H1 (cell line): ENCODE measurements around the gene SCARF1. TPM values are rescaled to one million over a fixed set of nuclear protein-coding genes. Genes with fewer than 3 reads are reported as not detected.

Experiments used
- CTCF ChIA-PET: fragments of 300-600 bp; sonication (Branson Sonifier 250); formaldehyde crosslinking; loops from one replicate; lab custom pipeline; 2021; ENCODE audit not compliant: partially characterized antibody; lab: Charles Lee
- POLR2A ChIA-PET: fragments of 300-600 bp; sonication (Branson Sonifier 250); formaldehyde crosslinking; loops from one replicate; lab custom pipeline; 2021; ENCODE audit warnings: inconsistent platforms; ENCODE audit not compliant: partially characterized antibody; lab: Charles Lee
- DNase-seq, 2 experiments: peaks; one replicate each; pipeline versions ENCODE4 v3.0.0 to v3.0.0-alpha.2; 2010 to 2022; ENCODE audit warnings: low spot score in 2 of 2, low read depth in 1 of 2, mixed read lengths in 1 of 2
- FAIRE-seq: peaks from 2 replicates; lab custom pipeline; 2011; peaks lifted over from hg19 to GRCh38; lab: Jason Lieb, UNC
- H2AFZ ChIP-seq: 2 replicates; pipeline ENCODE4 v1.8.1; 2012; ENCODE audit warnings: low read length, inconsistent platforms
- H2AK5ac ChIP-seq: 2 replicates; pipeline ENCODE4 v1.6.1; 2013; ENCODE audit warnings: low read depth, low read length
- H2BK120ac ChIP-seq: replicated peaks from 2 replicates; pipeline ENCODE3; 2013; ENCODE audit warnings: low read depth, low read length, inconsistent platforms
- H2BK12ac ChIP-seq: 2 replicates; pipeline ENCODE4 v1.6.1; 2013; ENCODE audit warnings: low read depth, low read length
- H2BK15ac ChIP-seq: 2 replicates; pipeline ENCODE4 v1.6.1; 2013; ENCODE audit warnings: low read length
- H2BK20ac ChIP-seq: 2 replicates; pipeline ENCODE4 v1.6.1; 2013; ENCODE audit warnings: low read length
- H2BK5ac ChIP-seq: 2 replicates; pipeline ENCODE4 v1.6.1; 2013; ENCODE audit warnings: low read depth, low read length
- H3K14ac ChIP-seq: 2 replicates; pipeline ENCODE4 v1.6.1; 2013; ENCODE audit warnings: inconsistent platforms; ENCODE audit not compliant: insufficient read length
- H3K18ac ChIP-seq: 2 replicates; pipeline ENCODE4 v1.6.1; 2013; ENCODE audit warnings: low read length; ENCODE audit errors: extremely low read depth
- H3K23ac ChIP-seq: 2 replicates; pipeline ENCODE4 v1.6.1; 2013; ENCODE audit warnings: inconsistent platforms; ENCODE audit not compliant: insufficient read length
- H3K23me2 ChIP-seq: 2 replicates; pipeline ENCODE4 v1.6.1; 2013; ENCODE audit warnings: low read depth, low read length
- H3K27ac ChIP-seq: 2 replicates; pipeline ENCODE4 v1.6.1; 2011; ENCODE audit warnings: low read depth, low read length, inconsistent platforms
- H3K27me3 ChIP-seq, 4 experiments: replicated peaks in 1 of 4; 1 replicate in 1 of 4; 2 replicates in 3 of 4; pipeline versions ENCODE4 v1.6.1 to v1.8.1; 2011 to 2013; ENCODE audit warnings: low read length in 3 of 4, mild to moderate bottlenecking in 3 of 4, inconsistent platforms in 2 of 4, mixed read lengths in 2 of 4, moderate library complexity in 1 of 4; ENCODE audit not compliant: control insufficient read depth in 3 of 4, insufficient read depth in 3 of 4; ENCODE audit errors: extremely low read depth in 1 of 4
- H3K36me3 ChIP-seq, 4 experiments: 2 replicates each; pipeline versions ENCODE4 v1.6.1 to v1.8.1; 2011 to 2013; ENCODE audit warnings: mild to moderate bottlenecking in 4 of 4, low read length in 3 of 4, moderate library complexity in 2 of 4, control low read depth in 1 of 4, inconsistent platforms in 1 of 4; ENCODE audit not compliant: insufficient read depth in 4 of 4, control insufficient read depth in 2 of 4
- H3K4ac ChIP-seq: replicated peaks from 2 replicates; pipeline ENCODE3; 2013; ENCODE audit warnings: low read length, low read depth, mixed read lengths, inconsistent platforms; ENCODE audit not compliant: insufficient read length
- H3K4me1 ChIP-seq, 4 experiments: replicated peaks in 1 of 4; 1 replicate in 1 of 4; 2 replicates in 3 of 4; pipeline versions ENCODE4 v1.6.1 to v1.8.1; 2011 to 2013; ENCODE audit warnings: low read length in 3 of 4, inconsistent platforms in 2 of 4, mixed read lengths in 1 of 4; ENCODE audit not compliant: insufficient read depth in 4 of 4, control insufficient read depth in 3 of 4
- H3K4me2 ChIP-seq, 2 experiments: 2 replicates each; pipeline versions ENCODE4 v1.6.1 to v1.8.1; 2011 to 2013; ENCODE audit warnings: low read depth in 2 of 2, low read length in 2 of 2, control low read depth in 1 of 2, inconsistent platforms in 1 of 2, mild to moderate bottlenecking in 1 of 2; ENCODE audit not compliant: insufficient read depth in 1 of 2
- H3K4me3 ChIP-seq, 4 experiments: fragments of 200-600, 300-600 bp in 1 of 4; sonication (generic), shearing (Covaris generic), sonication (Bioruptor Twin) in 1 of 4; 2 replicates each; pipeline versions ENCODE4 v1.5.1 to v1.8.1; 2011 to 2016; ENCODE audit warnings: low read length in 4 of 4, low read depth in 3 of 4, control low read depth in 2 of 4, inconsistent platforms in 2 of 4, mild to moderate bottlenecking in 2 of 4, mixed read lengths in 1 of 4, moderate library complexity in 1 of 4; ENCODE audit not compliant: insufficient read depth in 2 of 4; ENCODE audit errors: extremely low read depth in 1 of 4
- H3K56ac ChIP-seq: replicated peaks from 2 replicates; pipeline ENCODE3; 2013; ENCODE audit warnings: low read depth, mild to moderate bottlenecking, mixed read lengths, low read length, inconsistent platforms; ENCODE audit not compliant: insufficient read length
- H3K79me1 ChIP-seq: 2 replicates; pipeline ENCODE4 v1.6.1; 2013; ENCODE audit warnings: low read depth, low read length, control low read depth
- H3K79me2 ChIP-seq, 2 experiments: 2 replicates each; pipeline versions ENCODE4 v1.6.1 to v1.8.1; 2012 to 2013; ENCODE audit warnings: low read length in 2 of 2, mild to moderate bottlenecking in 2 of 2, inconsistent platforms in 1 of 2; ENCODE audit not compliant: insufficient read depth in 2 of 2, control insufficient read depth in 1 of 2
- H3K9ac ChIP-seq, 4 experiments: replicated peaks in 1 of 4; 1 replicate in 1 of 4; 2 replicates in 3 of 4; pipeline versions ENCODE4 v1.6.1 to v1.8.1; 2011 to 2013; ENCODE audit warnings: low read depth in 3 of 4, low read length in 3 of 4, control low read depth in 2 of 4, mild to moderate bottlenecking in 2 of 4, moderate library complexity in 2 of 4, inconsistent platforms in 1 of 4; ENCODE audit errors: extremely low read depth in 1 of 4
- H3K9me3 ChIP-seq, 2 experiments: 2 replicates each; pipeline versions ENCODE4 v1.6.1 to v1.8.1; 2012 to 2013; ENCODE audit warnings: mild to moderate bottlenecking in 2 of 2, moderate library complexity in 2 of 2, control low read depth in 1 of 2, inconsistent platforms in 1 of 2, low read depth in 1 of 2, low read length in 1 of 2, mixed read lengths in 1 of 2; ENCODE audit not compliant: insufficient read depth in 2 of 2
- H4K20me1 ChIP-seq, 2 experiments: replicated peaks in 1 of 2; 2 replicates each; pipeline versions ENCODE3 to v1.8.1; 2011 to 2013; ENCODE audit warnings: inconsistent platforms in 2 of 2, low read length in 2 of 2, mild to moderate bottlenecking in 1 of 2; ENCODE audit not compliant: insufficient read depth in 2 of 2, control insufficient read depth in 1 of 2
- H4K5ac ChIP-seq: 2 replicates; pipeline ENCODE4 v1.6.1; 2013; ENCODE audit warnings: low read length, low read depth, mixed read lengths, inconsistent platforms; ENCODE audit not compliant: insufficient read length
- H4K8ac ChIP-seq: 2 replicates; pipeline ENCODE4 v1.8.0; 2013; ENCODE audit warnings: mild to moderate bottlenecking, moderate library complexity, low read length, inconsistent platforms; ENCODE audit not compliant: insufficient read depth; ENCODE audit errors: extremely low read depth
- H4K91ac ChIP-seq: replicated peaks from 2 replicates; pipeline ENCODE3; 2013; ENCODE audit warnings: low read length, mixed read lengths, inconsistent platforms; ENCODE audit not compliant: insufficient read length
- BRCA1 ChIP-seq: IDR thresholded peaks from 2 replicates; pipeline ENCODE4 v1.6.1; 2012; ENCODE audit warnings: low read depth, low read length, improper control_type of control experiment
- CBX8 ChIP-seq: fragments of 300-800, 300-1000 bp; sonication (generic); IDR thresholded peaks from 2 replicates; pipeline ENCODE4 v1.7.1; 2016; ENCODE audit warnings: low read depth, low read length, borderline replicate concordance
- GABPA ChIP-seq: IDR thresholded peaks from 2 replicates; pipeline ENCODE4 v1.6.1; 2011; ENCODE audit warnings: mild to moderate bottlenecking, low read length, moderate library complexity, borderline replicate concordance; ENCODE audit not compliant: insufficient read depth
- POLR2A ChIP-seq, 2 experiments: IDR thresholded peaks; 1 replicate in 1 of 2; 2 replicates in 1 of 2; pipeline ENCODE4 v1.6.1; 2011; ENCODE audit warnings: low read depth in 2 of 2, low read length in 2 of 2, mild to moderate bottlenecking in 2 of 2; ENCODE audit errors: control extremely low read depth in 1 of 2
- RBBP5 ChIP-seq: IDR thresholded peaks from 2 replicates; pipeline ENCODE4 v1.7.1; 2012; ENCODE audit warnings: low read depth, mild to moderate bottlenecking, inconsistent platforms, low read length, moderate library complexity, borderline replicate concordance
- SIX5 ChIP-seq: IDR thresholded peaks from 2 replicates; pipeline ENCODE4 v1.6.1; 2011; ENCODE audit warnings: mild to moderate bottlenecking, low read depth, low read length
- SP2 ChIP-seq: IDR thresholded peaks from 2 replicates; pipeline ENCODE4 v1.6.1; 2012; ENCODE audit warnings: mild to moderate bottlenecking, low read length, inconsistent platforms
- SP4 ChIP-seq: IDR thresholded peaks from 2 replicates; pipeline ENCODE4 v1.6.1; 2012; ENCODE audit warnings: low read length, inconsistent platforms
- SRF ChIP-seq: IDR thresholded peaks from 2 replicates; pipeline ENCODE4 v1.6.1; 2011; ENCODE audit warnings: mild to moderate bottlenecking, low read depth, low read length, moderate library complexity
- TCF12 ChIP-seq: IDR thresholded peaks from 2 replicates; pipeline ENCODE4 v1.6.1; 2011; ENCODE audit warnings: low read depth, mild to moderate bottlenecking, low read length
- WGBS, 2 experiments: shearing (Covaris generic) in 1 of 2; methylation state at CpG; one replicate each; pipeline versions ENCODE4 v1.1.6 to v1.1.7; 2013 to 2015; ENCODE audit warnings: low lambda C conversion rate in 2 of 2, mixed read lengths in 2 of 2, inconsistent platforms in 1 of 2, low coverage in 1 of 2, missing lambda C conversion rate in 1 of 2; ENCODE audit not compliant: insufficient replicate concordance in 2 of 2, insufficient coverage in 1 of 2, insufficient read length in 1 of 2; ENCODE audit errors: extremely low coverage in 1 of 2, missing lambda C conversion rate in 1 of 2; 5-methylcytosine and 5-hydroxymethylcytosine counted together
- polyA plus RNA-seq, 7 experiments: library from polyadenylated mRNA; depleted of rRNA in 3 of 7; stranded (reverse) in 5 of 7; unstranded in 2 of 7; fragments of >200 nt in 5 of 7; fragments of 200-250 nt in 2 of 7; gene quantifications; 1 replicate in 5 of 7; 2 replicates in 1 of 7; 4 replicates in 1 of 7; pipeline versions ENCODE4 v1.2.1 to v1.2.3, GENCODE V29; 2011 to 2013; ENCODE audit warnings: missing spikeins in 2 of 7, mixed read lengths in 2 of 7
- total RNA-seq: library from RNA; stranded (reverse); fragmentation: NEBNext Ultra II Directional; extraction: Animal tissue kit (Norgen Biotek cat#: 25700); gene quantifications from 2 replicates; pipeline ENCODE4 v1.2.1, GENCODE V29; 2021

The SCARF1 gene
- total and polyA plus RNA-seq, 2 of the 8 experiments (the other 6 are each of a cell fraction or from before 2014, with no cell fraction given), result 1.1 to 1.6 TPM

GRCh38 chr17:1653735-1654134 lies 8.2 kb upstream of the SCARF1 start:
- H3K4me2 ChIP-seq, result no peak overlapping the region
- no peak overlapping the region for H3K14ac ChIP-seq
- no peaks in the 10 kb centered on the region for H3K79me2 ChIP-seq
- FAIRE-seq (no peak), DNase-seq (no peak)
- no peaks in the 10 kb centered on the region; the same call in 1 of the 2 replicates for H3K79me1 ChIP-seq
- H2BK15ac ChIP-seq, result no peak overlapping the region
- H4K5ac ChIP-seq, result no peak overlapping the region
- H4K8ac ChIP-seq, result no peak overlapping the region
- 86% methylated on average over 14 of the region's 14 CpGs; no CpG with 5 or more reads in 1 of the 2 experiments for WGBS, 2 experiments
- H3K18ac ChIP-seq, result no peak overlapping the region
- H2BK12ac ChIP-seq, result no peak overlapping the region
- H2BK120ac ChIP-seq, result no peak overlapping the region
- H2BK20ac ChIP-seq, result no peak overlapping the region
- no peak overlapping the region for H4K91ac ChIP-seq
- peaks cover 55 to 82% (median 70%) of the 10 kb centered on the region in 4 experiments for H3K36me3 ChIP-seq
- no peak overlapping the region for H3K4me3 ChIP-seq
- H3K23me2 ChIP-seq, result peaks cover 4% of the 10 kb centered on the region; the same call in 1 of the 2 replicates
- H3K27ac ChIP-seq, result no peak overlapping the region
- no peak overlapping the region for H3K9ac ChIP-seq
- no peaks in the 10 kb centered on the region for H3K27me3 ChIP-seq
- ChIA-PET POLR2A (interaction anchor here (1.2 to 6.5 kb wide), 2 partner anchors 10 to 24 kb away, joined by 3 to 65 read pairs; no protein-coding TSS in a partner anchor), CTCF (interaction anchor here (2.9 kb wide), 1 partner anchor 15 kb away, joined by 18 read pairs; no protein-coding TSS in a partner anchor)
- H3K4me1 ChIP-seq, result peaks cover 0 to 7% (median 3%) of the 10 kb centered on the region in 4 experiments; a peak in 3 of 7 replicates
- no peak overlapping the region for H3K56ac ChIP-seq
- H3K9me3 ChIP-seq, result no peaks in the 10 kb centered on the region; a peak in 1 of 4 replicates
- no peak overlapping the region; the same call in 1 of the 2 replicates for H2BK5ac ChIP-seq
- TF ChIP-seq POLR2A (IDR thresholded peaks at IDR 0.05; ENCODE audit: control extremely low read depth in 1 of 2, low read depth in 2 of 2, low read length in 2 of 2) (no peak), GABPA (no peak), SP4 (no peak), BRCA1 (no peak), SIX5 (no peak), SP2 (no peak), TCF12 (no peak), SRF (no peak), RBBP5 (no peak), CBX8 (no peak)
- H2AK5ac ChIP-seq, result no peak overlapping the region
- no peak overlapping the region for H3K4ac ChIP-seq
- no peak overlapping the region for H3K23ac ChIP-seq
- H4K20me1 ChIP-seq, result peaks cover 20 to 24% of the 10 kb centered on the region in 2 experiments
- H2AFZ ChIP-seq, result no peak overlapping the region
